Stimulated activated CD4-positive, alpha-beta T cell treated with anti-CD3 and anti-CD28 coated beads, Interleukin-12 subunit alpha, Interleukin-12 subunit beta, amount 100 ng/mL, for 48 hours (primary cell): ENCODE results near the gene RBM39.
"Not testable (repeated sequence)": the region's sequence is repeated elsewhere in the genome, so short reads cannot be mapped to it uniquely, and the experiment has no call there.

Source experiments
- DNase-seq, 3 donors: peaks; one replicate each; pipeline ENCODE4 v3.0.0-alpha.2; 2020; ENCODE audit warnings: low read depth in 2 of 3, low spot score in 1 of 3

The RBM39 gene

GRCh38 chr20:35741892-35742740 lies at the start of gene RBM39:
Gene RBM39 (minus strand): TSS chr20:35742260. CDS start chr20:35740874, 1,386 bp downstream.
- peak; percentile 99 to 100 (median 99) for DNase-seq

- no peak for DNase-seq
These were observed 49.8 kb upstream of the RBM39 start for GRCh38 chr20:35791821-35792220.

GRCh38 chr20:35791097-35791496 lies 49.0 kb upstream of the RBM39 start:
- DNase-seq, result no peak

- DNase-seq, result no peak
These were observed 46.7 kb upstream of the RBM39 start for GRCh38 chr20:35788796-35789195.

- not testable (repeated sequence) for DNase-seq
These were observed 43.5 kb upstream of the RBM39 start for GRCh38 chr20:35785541-35785940.

GRCh38 chr20:35783811-35784210 lies 41.8 kb upstream of the RBM39 start:
- not testable (repeated sequence) for DNase-seq

- DNase-seq, result no peak
These were observed 34.5 kb upstream of the RBM39 start for GRCh38 chr20:35776513-35777101.

GRCh38 chr20:35774391-35774790 lies 32.3 kb upstream of the RBM39 start:
- no peak for DNase-seq

GRCh38 chr20:35773154-35773751 lies 31.2 kb upstream of the RBM39 start:
- peak in 1 of 3 donors; percentile 28 for DNase-seq

GRCh38 chr20:35772563-35773058 lies 30.6 kb upstream of the RBM39 start:
- no peak for DNase-seq

GRCh38 chr20:35771689-35772562 lies 29.9 kb upstream of the RBM39 start, which contains the start of gene PHF20:
Gene PHF20 (plus strand): TSS chr20:35772015. CDS start chr20:35801523, 29,508 bp downstream.
- DNase-seq, result peak; percentile 99 to 100 (median 100)

- DNase-seq, result no peak
These were observed 29.3 kb upstream of the RBM39 start for GRCh38 chr20:35771367-35771688.

- DNase-seq, result peak; percentile 38 to 45 (median 40)
These were observed 26.9 kb upstream of the RBM39 start for GRCh38 chr20:35768731-35769664.

- DNase-seq, result peak in 1 of 3 donors; percentile 35
These were observed 25.8 kb upstream of the RBM39 start for GRCh38 chr20:35767683-35768481.

- DNase-seq, result no peak
These were observed 24.8 kb upstream of the RBM39 start for GRCh38 chr20:35766843-35767242.

GRCh38 chr20:35764936-35765335 lies 22.9 kb upstream of the RBM39 start:
- DNase-seq, result not testable (repeated sequence)

- no peak for DNase-seq
These were observed 20.4 kb upstream of the RBM39 start for GRCh38 chr20:35762461-35762860.

- not testable (repeated sequence) for DNase-seq
These were observed 19.5 kb upstream of the RBM39 start for GRCh38 chr20:35761548-35761947.
